Stimulated activated CD4-positive, alpha-beta T cell treated with anti-CD3 and anti-CD28 coated beads, TNF-alpha, amount 100 ng/mL, for 48 hours (primary cell): ENCODE measurements around the gene ATP10B.

Source experiments
- DNase-seq, 3 donors: peaks; one replicate each; pipeline ENCODE4 v3.0.0-alpha.2; 2020; ENCODE audit warnings: low read depth in 3 of 3

The ATP10B gene

GRCh38 chr5:160555971-160556631, 295.9 kb downstream of the ATP10B start:
- DNase-seq: no peak

DNA sequence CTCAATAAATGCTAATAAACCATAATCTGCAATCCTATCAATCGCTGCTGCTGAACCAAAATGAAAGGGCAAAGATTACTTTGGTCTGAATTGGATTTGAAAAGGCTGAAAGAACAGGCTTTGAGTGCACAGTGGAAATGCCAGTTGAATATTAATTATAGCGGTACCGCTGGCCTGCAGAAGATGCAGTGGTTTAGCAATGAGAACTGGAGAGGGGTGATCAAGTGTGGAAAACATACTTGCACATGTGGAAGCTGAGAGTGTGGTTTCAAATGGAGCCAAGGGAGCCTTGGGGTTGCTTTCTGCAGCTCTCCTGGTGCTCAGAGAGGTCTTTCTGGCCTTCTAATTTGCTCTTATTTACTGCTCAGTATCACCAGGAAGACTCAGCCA, 296.4 kb downstream of the ATP10B start:
- no peak for DNase-seq

- DNase-seq: no peak
Observed at GRCh38 chr5:160550075-160550474, 301.9 kb downstream of the ATP10B start.

- DNase-seq: no peak
Observed at GRCh38 chr5:160548949-160549645, 302.9 kb downstream of the ATP10B start.

DNA sequence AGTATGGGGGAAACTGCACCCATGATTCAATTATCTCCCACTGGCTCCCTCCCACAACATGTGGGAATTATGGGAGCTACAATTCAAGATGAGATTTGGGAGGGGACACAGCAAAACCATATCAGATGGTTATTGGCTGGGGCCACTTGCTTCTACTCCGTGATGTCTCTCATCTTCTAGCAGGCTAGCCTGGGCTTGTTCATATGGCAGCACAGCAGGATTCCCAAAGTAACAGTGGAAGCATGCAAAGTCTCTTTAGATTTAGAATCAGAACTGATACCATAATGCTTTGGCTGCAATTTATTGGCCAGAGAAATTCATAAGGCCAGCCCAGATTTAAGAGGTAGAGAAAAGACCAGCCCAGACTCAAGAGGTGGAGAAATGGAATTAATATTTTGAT, 304.1 kb downstream of the ATP10B start:
- no peak for DNase-seq

DNA sequence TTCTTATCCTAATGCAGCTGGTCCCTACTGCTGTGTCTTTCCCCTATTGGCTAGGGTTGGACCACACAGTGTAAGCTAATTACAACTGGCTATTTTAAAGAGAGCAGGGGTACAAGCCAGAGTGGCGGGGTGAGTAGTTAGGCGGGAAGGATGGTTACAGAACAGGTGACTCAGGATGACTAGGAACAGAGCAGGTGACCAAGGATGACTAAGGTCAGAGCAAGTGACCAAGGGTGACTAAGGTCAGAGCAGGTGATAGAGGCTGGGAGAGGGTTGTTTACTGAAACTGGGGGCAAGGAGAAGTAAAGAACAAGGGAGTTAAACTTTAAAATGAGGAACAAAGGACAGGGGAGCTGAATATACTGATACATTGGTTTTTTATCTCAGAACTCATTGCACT, 304.9 kb downstream of the ATP10B start:
- DNase-seq: no peak

GRCh38 chr5:160545832-160546231, 306.2 kb downstream of the ATP10B start:
- DNase-seq: no peak

GRCh38 chr5:160543395-160543794, 308.6 kb downstream of the ATP10B start:
- no peak for DNase-seq

GRCh38 chr5:160542840-160543239, 309.2 kb downstream of the ATP10B start:
- DNase-seq: no peak

DNA sequence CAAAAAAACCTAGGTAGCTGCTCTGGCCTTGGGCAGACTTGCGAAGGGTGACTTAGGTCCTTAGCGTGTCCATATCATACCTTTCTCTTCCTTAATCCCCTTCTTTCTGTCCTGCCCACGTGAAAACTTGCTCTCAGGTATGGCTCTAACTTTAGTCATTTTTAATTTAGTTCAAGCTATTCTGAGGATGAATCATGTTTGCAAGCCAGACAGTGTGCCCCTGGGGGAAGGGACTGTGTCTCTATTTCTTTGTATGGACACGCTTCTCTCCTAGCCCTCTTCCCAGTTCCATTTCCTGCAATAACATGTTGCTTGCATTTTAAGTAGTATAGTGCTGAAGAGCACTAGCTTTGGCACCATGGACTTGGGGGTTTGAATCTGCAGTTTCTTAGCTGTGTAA, 309.7 kb downstream of the ATP10B start:
- DNase-seq: no peak

GRCh38 chr5:160539431-160539830, 312.6 kb downstream of the ATP10B start:
- peak; percentile 50 to 69 (median 68) for DNase-seq

GRCh38 chr5:160537940-160538339, 314.1 kb downstream of the ATP10B start:
- no peak for DNase-seq

GRCh38 chr5:160537116-160537515, 314.9 kb downstream of the ATP10B start:
- DNase-seq: no peak

DNA sequence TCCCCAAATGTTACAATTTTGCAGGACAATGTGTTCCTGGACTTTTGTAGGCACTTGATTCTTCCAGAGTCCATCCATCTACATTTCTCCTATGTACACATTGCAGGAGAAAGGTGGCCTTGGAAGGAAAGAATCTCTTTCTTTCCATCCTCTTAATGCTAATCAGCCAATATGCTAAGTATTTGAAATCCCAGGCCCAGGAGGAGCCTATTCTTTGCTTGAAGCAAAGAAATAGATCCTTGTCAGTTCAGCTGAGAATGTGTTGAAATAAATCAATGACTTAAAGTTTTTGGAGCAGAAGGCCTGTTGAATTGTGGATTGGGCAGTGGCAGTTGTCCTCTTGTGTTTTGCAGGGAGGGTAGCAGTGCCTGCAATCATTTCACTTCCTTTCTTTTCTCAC, 317.1 kb downstream of the ATP10B start:
- DNase-seq: no peak

DNA sequence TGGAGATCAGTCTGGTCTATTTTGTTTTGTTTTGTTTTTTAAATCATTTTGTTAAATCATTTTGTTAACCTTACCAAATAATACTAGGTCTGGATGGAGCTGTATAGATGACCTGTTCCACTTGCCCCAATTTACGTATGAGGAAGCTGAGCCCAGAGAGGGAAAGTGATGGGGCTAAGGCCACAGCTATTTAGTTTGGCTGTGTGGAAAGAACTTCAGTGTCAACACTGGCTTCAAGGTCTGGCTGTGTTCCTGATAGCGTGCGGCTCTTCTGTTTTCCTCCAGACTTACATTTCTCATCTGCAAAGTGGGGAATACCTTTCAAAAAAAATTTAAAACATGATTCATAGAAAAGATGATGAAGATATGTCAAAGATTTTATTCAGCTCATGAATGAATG, 317.9 kb downstream of the ATP10B start:
- DNase-seq: no peak

DNA sequence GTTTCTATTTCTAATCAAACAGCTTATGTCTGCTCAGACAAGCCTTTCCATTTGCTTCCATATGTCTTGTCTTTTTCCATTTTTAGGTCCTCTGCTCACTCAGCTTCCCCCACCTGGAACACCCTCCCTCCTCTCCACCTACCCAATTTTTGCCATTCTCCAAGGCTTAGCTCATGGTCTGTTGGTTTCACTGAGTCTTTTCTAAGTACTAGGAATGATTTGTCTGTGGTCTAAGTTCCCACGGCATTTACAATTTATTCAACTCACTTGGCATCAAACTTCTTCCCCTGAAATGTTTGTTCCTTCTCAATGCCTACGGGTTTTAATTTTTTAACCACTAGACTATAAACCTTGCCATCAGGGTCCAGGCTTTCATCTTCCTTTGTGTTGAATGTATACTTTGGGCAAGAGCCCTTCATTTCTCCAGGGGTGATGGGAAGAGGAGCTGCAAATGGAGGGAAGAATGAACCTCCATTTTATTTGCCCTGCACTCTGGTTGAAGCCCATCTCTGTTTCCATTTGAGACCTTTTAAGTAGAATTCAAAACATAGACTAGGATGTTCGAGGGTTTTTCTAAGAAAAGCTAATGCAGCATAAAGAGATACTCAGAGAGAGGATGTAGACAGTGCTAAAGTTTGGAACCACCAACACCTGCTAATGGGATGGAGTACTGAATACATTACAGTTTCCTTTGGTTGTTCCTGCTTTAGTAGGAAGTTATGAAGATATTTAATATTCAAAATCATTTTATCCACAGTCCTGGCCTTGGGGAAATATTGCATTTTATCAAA, 326.3 kb downstream of the ATP10B start:
- no peak for DNase-seq

GRCh38 chr5:160524827-160525226, 327.2 kb downstream of the ATP10B start:
- no peak for DNase-seq

GRCh38 chr5:160523502-160524163, 328.4 kb downstream of the ATP10B start:
- DNase-seq: no peak

GRCh38 chr5:160521392-160521663, 330.7 kb downstream of the ATP10B start:
- DNase-seq: no peak

DNA sequence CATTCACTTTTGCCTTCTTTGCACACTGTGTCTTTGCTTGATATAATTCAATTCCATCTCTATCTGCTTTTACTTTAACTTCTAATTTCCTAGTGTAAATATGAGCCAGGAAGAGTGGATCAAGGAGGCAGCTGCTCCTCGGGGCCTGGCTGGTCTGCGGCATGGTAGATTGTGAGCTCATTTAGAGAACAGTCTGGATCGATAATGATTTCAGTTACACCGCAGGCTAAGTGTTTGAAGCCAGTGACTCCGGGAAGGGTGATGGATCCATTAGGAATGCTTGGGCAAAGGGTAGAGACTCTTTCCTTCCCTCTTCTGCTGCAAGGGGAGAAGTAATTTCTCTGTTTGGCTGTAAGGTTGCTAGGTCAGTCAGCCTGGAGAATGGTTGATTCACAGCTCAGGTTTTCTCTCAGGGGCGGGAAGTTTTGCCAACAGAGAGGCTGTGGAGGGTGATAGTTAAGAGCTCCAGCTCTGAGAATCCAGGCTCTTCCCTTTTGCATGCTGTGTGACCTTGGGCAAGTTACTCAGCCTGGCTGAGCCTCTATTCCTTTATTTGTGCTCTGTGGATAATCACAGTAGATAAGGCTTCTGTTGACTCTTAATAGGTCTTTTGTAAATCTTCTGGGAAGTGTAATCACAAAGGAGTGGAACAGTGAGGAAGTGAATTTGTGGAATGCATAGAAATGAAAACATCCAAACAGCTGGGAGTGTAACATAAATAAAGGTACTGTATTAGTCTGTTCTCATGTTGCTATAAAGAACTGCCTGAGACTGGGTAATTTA, 331.2 kb downstream of the ATP10B start:
- no peak for DNase-seq

DNA sequence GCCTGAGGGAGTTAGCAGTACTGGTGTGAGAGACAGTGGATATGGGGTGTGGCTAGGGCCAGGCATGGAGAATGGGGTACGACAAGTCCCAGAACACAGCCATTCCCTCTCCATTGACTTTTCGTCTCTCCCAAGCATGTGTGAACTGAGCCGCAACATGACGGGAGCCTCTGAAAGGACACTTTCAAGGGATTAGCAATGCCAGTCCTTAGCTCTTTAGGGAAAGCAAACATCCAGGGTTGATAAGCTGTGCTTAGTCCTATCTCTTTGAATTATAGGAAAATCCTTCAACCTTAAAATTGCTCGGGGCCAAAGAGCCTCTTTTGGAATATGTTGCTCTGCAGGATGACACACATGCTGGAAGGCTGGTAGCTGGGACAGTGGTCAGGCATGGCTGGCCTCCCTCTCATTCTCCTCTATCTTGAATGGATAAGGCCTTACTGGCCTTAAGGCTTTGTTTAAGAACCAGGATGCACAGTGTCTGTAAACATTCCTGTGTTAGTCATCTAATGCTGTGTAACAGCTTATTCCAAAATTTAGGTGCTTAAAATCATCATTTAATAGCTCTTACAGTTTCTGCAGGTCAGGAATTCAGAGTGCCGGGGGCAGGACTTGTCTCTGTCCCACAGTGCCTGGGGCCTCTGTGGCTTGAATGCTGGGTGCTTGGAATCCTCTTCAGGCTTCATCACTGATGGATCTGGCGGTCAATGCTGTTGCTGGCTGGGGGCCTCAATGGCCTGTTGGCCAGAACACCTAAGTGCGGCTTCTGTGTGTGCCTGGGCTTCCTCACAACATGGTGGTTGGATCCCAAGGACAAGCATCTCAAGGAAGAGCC, 335.1 kb downstream of the ATP10B start:
- no peak for DNase-seq
